Neural cell (in vitro differentiated cells): Measurements from ENCODE around the gene LENEP. TPM values are rescaled to one million over a fixed set of nuclear protein-coding genes. Genes with fewer than 3 reads are reported as not detected.

Experiments
- H2AFZ ChIP-seq: fragments of 200-600, 300-800 bp; sonication (generic), shearing (Covaris generic); 2 replicates; pipeline ENCODE4 v1.6.0; 2014; ENCODE audit warnings: low read depth, mild to moderate bottlenecking, antibody characterized with exemption, low read length, moderate library complexity
- H3F3A ChIP-seq: fragments of 200-600 bp; shearing (Covaris generic); 2 replicates; pipeline ENCODE4 v1.6.1; 2016; ENCODE audit warnings: mild to moderate bottlenecking, moderate library complexity, mixed read lengths, antibody characterized with exemption, low read length; ENCODE audit not compliant: insufficient read depth, poor library complexity, severe bottlenecking
- H3K27ac ChIP-seq: fragments of 200-600, 300-800 bp; sonication (generic), shearing (Covaris generic); 2 replicates; pipeline ENCODE4 v1.5.1; 2014; ENCODE audit warnings: mild to moderate bottlenecking, low read length, moderate library complexity
- H3K27me3 ChIP-seq: fragments of 300-800, 200-600 bp; sonication (generic), shearing (Covaris generic); 2 replicates; pipeline ENCODE4 v1.6.0; 2014; ENCODE audit warnings: mild to moderate bottlenecking, low read depth, low read length, moderate library complexity; ENCODE audit not compliant: insufficient read depth
- H3K36me3 ChIP-seq: fragments of 300-800, 200-600 bp; sonication (generic), shearing (Covaris generic); 2 replicates; pipeline ENCODE4 v1.5.1; 2014; ENCODE audit warnings: mild to moderate bottlenecking, antibody characterized with exemption, low read length, moderate library complexity; ENCODE audit not compliant: insufficient read depth
- H3K4me2 ChIP-seq: fragments of 300-800, 200-600 bp; sonication (generic), shearing (Covaris generic); 2 replicates; pipeline ENCODE4 v1.6.0; 2014; ENCODE audit warnings: mild to moderate bottlenecking, low read length
- H3K4me3 ChIP-seq: fragments of 300-800, 200-600 bp; sonication (generic), shearing (Covaris generic); 2 replicates; pipeline ENCODE4 v1.5.1; 2014; ENCODE audit warnings: mild to moderate bottlenecking, low read length, moderate library complexity
- H3K79me2 ChIP-seq: fragments of 200-600 bp; shearing (Covaris generic); replicated peaks from 2 replicates; pipeline ENCODE4 v1.6.0; 2014; ENCODE audit warnings: mild to moderate bottlenecking, low read length, moderate library complexity; ENCODE audit not compliant: insufficient read depth
- H3K9ac ChIP-seq: fragments of 300-800, 200-600 bp; sonication (generic), shearing (Covaris generic); 2 replicates; pipeline ENCODE4 v1.6.1; 2016; ENCODE audit warnings: mild to moderate bottlenecking, low read length, mixed read lengths
- H3K9me2 ChIP-seq: fragments of 200-600 bp; shearing (Covaris generic); 2 replicates; pipeline ENCODE4 v1.6.1; 2016; ENCODE audit warnings: mild to moderate bottlenecking, low read length, mixed read lengths; ENCODE audit not compliant: insufficient read depth
- H3K9me3 ChIP-seq: fragments of 200-600, 300-800 bp; sonication (generic), shearing (Covaris generic); 2 replicates; pipeline ENCODE4 v1.6.1; 2016; ENCODE audit warnings: mild to moderate bottlenecking, mixed run types, low read length, moderate library complexity, mixed read lengths
- H4K20me1 ChIP-seq: fragments of 200-600 bp; shearing (Covaris generic); 2 replicates; pipeline ENCODE4 v1.6.1; 2016; ENCODE audit warnings: mild to moderate bottlenecking, mixed run types; ENCODE audit not compliant: insufficient read depth
- EP300 ChIP-seq: fragments of 450-650 bp; conservative IDR thresholded peaks from 2 replicates; pipeline ENCODE4 v1.6.1; 2014; ENCODE audit warnings: antibody characterized with exemption, mild to moderate bottlenecking, moderate library complexity; ENCODE audit not compliant: poor library complexity, severe bottlenecking
- EZH2 ChIP-seq: fragments of 200-600, 300-800 bp; shearing (Covaris generic), sonication (generic); IDR thresholded peaks from 2 replicates; pipeline ENCODE4 v1.6.1; 2014; ENCODE audit warnings: antibody characterized with exemption, low read length, borderline replicate concordance, mild to moderate bottlenecking; ENCODE audit not compliant: insufficient read depth, poor library complexity, severe bottlenecking
- MXI1 ChIP-seq: fragments of 450-650 bp; conservative IDR thresholded peaks from 2 replicates; pipeline ENCODE4 v1.6.1; 2014; ENCODE audit warnings: antibody characterized with exemption, mild to moderate bottlenecking; ENCODE audit not compliant: poor library complexity, severe bottlenecking
- POLR2AphosphoS5 ChIP-seq: IDR thresholded peaks from 2 replicates; pipeline ENCODE4 v1.6.1; 2012
- RAD21 ChIP-seq: fragments of 450-650 bp; conservative IDR thresholded peaks from 2 replicates; pipeline ENCODE4 v1.6.1; 2014; ENCODE audit warnings: antibody characterized with exemption, mild to moderate bottlenecking, moderate library complexity
- REST ChIP-seq: IDR thresholded peaks from 2 replicates; pipeline ENCODE4 v1.6.1; 2012; ENCODE audit warnings: borderline replicate concordance
- SMC3 ChIP-seq: fragments of 450-650 bp; conservative IDR thresholded peaks from 2 replicates; pipeline ENCODE4 v1.6.1; 2014; ENCODE audit warnings: antibody characterized with exemption, mild to moderate bottlenecking, moderate library complexity; ENCODE audit not compliant: poor library complexity
- TAF1 ChIP-seq: IDR thresholded peaks from 2 replicates; pipeline ENCODE4 v1.6.1; 2012; ENCODE audit warnings: low read depth
- polyA plus RNA-seq: library from polyadenylated mRNA; depleted of rRNA; stranded (reverse); fragments of >200 nt; gene quantifications from 2 replicates; pipeline ENCODE4 v1.2.3, GENCODE V29; 2014
- TF ChIP-seq, protein P1 (sequence below): fragments of 450-650 bp; IDR thresholded peaks from 2 replicates; pipeline ENCODE4 v1.5.1; 2014; ENCODE audit warnings: antibody characterized with exemption, mild to moderate bottlenecking, moderate library complexity; ENCODE audit not compliant: poor library complexity, severe bottlenecking

LENEP gene
- polyA plus RNA-seq, 1 donor from 2014 or later, result not detected

DNA sequence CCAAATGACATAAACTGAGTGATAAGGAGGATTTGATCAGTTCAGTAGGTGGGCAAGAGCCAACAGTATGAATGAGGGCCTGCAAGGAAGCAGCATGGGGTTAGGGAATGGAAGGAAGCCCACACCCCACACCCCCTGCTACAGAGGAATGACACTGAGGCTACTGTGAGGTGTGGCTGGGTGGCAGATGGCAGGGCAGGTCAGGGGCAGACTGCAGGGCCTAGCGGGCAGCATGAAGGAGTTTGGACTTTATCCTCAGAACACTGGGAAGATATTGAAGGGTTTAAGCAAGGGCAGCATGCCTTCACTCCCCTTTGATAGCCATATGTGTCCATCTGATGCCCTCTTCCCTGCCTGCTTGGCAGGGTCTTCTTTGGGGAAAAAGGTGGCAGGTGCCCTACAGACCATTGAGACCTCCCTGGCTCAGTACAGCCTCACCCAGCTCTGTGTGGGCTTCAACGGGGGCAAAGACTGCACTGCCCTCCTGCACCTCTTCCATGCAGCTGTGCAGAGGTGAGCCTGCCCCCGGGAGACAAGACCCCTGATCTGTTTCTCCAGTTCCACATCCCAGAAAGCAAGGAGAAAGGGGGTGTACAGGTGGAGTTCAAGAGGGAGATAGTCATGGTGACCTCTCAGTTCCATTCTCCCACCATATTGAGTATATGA is 4.1 kb upstream of the LENEP start:
- Histone ChIP-seq H3K4me3 (no peak overlapping the region), H3F3A (no peaks in the 10 kb centered on the region), H3K9ac (no peak overlapping the region), H3K9me2 (no peaks in the 10 kb centered on the region), H3K79me2 (peaks cover 9% of the 10 kb centered on the region), H3K9me3 (no peaks in the 10 kb centered on the region), H3K27ac (no peak overlapping the region), H2AFZ (no peak overlapping the region), H3K36me3 (no peaks in the 10 kb centered on the region), H3K4me2 (no peak overlapping the region), H3K27me3 (no peaks in the 10 kb centered on the region), H4K20me1 (no peaks in the 10 kb centered on the region)
- TF ChIP-seq, protein P1, sequence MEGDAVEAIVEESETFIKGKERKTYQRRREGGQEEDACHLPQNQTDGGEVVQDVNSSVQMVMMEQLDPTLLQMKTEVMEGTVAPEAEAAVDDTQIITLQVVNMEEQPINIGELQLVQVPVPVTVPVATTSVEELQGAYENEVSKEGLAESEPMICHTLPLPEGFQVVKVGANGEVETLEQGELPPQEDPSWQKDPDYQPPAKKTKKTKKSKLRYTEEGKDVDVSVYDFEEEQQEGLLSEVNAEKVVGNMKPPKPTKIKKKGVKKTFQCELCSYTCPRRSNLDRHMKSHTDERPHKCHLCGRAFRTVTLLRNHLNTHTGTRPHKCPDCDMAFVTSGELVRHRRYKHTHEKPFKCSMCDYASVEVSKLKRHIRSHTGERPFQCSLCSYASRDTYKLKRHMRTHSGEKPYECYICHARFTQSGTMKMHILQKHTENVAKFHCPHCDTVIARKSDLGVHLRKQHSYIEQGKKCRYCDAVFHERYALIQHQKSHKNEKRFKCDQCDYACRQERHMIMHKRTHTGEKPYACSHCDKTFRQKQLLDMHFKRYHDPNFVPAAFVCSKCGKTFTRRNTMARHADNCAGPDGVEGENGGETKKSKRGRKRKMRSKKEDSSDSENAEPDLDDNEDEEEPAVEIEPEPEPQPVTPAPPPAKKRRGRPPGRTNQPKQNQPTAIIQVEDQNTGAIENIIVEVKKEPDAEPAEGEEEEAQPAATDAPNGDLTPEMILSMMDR, result no peak
- TF ChIP-seq REST, result no peak
- no peak for TF ChIP-seq EZH2
- no peak for TF ChIP-seq RAD21
- TF ChIP-seq TAF1, result no peak
- no peak for TF ChIP-seq POLR2AphosphoS5
- no peak for TF ChIP-seq MXI1
- no peak for TF ChIP-seq SMC3
- no peak for TF ChIP-seq EP300

DNA sequence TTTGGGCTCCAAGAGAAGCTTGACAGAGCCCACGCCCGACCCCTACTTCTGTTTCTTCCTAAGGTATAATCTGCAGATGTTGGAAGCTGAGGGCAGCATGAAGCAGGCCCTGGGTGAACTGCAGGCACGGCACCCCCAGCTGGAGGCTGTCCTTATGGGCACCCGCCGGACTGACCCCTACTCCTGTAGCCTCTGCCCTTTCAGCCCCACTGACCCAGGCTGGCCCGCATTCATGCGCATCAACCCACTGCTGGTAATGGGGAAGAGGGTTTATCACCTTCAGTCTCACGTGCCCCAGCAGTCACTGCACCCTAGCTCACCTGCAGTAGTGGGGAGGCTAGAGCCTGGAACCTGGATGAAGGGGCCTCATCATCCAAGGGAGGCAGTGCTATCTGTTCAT is 3.1 kb upstream of the LENEP start:
- Histone ChIP-seq H3K36me3 (no peaks in the 10 kb centered on the region), H3K27ac (no peak overlapping the region), H3K79me2 (peaks cover under 1% of the 10 kb centered on the region), H3K4me3 (no peak overlapping the region), H3K4me2 (no peak overlapping the region), H4K20me1 (no peaks in the 10 kb centered on the region), H3K9me2 (no peaks in the 10 kb centered on the region), H3F3A (no peaks in the 10 kb centered on the region), H2AFZ (no peak overlapping the region), H3K9ac (no peak overlapping the region), H3K27me3 (no peaks in the 10 kb centered on the region), H3K9me3 (no peaks in the 10 kb centered on the region)
- TF ChIP-seq MXI1, result no peak
